ENCODE data around the gene RBM39.

GRCh38 chr20:35734374-35734773, 7.7 kb downstream of the RBM39 start:
- TF ChIP-seq CTCF (IDR thresholded peaks at IDR 0.05) (no peak), POLR2AphosphoS5 (IDR thresholded peaks at IDR 0.05; ENCODE audit: low read depth, low read length) (peak; percentile 3; the same call in 1 of the 2 replicates), REST (IDR thresholded peaks at IDR 0.05; ENCODE audit: insufficient read depth in 1 of 2, low read depth in 2 of 2, low read length in 1 of 2) (no peak), TCF7L2 (IDR thresholded peaks at IDR 0.05; ENCODE audit: low read depth, low read length) (no peak)

Data from Panc1 (cell line).